ENCODE data around the gene ZNF335. TPM values are rescaled to one million over a fixed set of nuclear protein-coding genes. Genes with fewer than 3 reads are reported as not detected.
"Not testable (repeated sequence)": the region's sequence is repeated elsewhere in the genome, so short reads cannot be mapped to it uniquely, and the experiment has no call there.

ZNF335 gene
- total and polyA plus RNA-seq, 2 experiments from 2014 or later, result 13.5 to 28.1 TPM

DNA sequence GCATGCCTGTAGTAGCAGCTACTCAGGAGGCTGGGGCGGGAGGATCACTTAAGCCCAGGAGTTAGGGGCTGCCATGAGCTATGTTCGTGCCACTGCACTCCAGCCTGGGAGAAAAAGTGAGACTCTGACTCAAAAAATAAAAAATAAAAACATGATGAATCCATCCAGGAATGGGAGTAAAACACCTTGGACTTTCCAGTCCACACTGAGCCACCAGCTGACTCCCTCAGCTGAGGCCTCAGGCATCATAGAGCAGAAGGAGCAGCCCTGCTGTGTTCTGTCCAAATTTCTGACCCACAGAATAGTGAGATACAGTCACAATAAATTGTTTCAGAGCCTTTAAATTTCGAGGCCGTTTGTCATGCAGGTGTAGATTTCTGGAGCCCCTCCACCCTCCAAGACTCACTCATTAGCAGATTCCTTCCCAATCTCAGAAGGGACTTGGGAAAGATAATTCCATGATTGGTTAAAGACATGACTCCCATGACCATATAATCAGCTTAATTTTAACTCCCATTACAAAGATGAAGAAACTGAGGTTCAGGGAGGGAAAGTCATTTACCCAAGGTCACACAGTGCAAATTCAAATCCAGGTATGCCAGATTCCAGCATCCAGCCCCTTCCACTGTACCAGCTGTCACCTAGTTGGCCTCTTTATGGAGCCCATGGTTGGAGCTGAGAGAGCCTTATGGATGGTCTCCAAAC lies 27.7 kb upstream of the ZNF335 start:
- no peaks in the 10 kb centered on the region for H3K27me3 ChIP-seq
- no peak overlapping the region for H3K4me3 ChIP-seq
- peaks cover 8% of the 10 kb centered on the region for H3K4me1 ChIP-seq (ENCODE audit: low read depth)
- no peak overlapping the region for H3K27ac ChIP-seq
- no peak for DNase-seq (ENCODE audit: low read depth in 1 of 2, low spot score in 1 of 2)
- no peaks in the 10 kb centered on the region for H3K9me3 ChIP-seq (ENCODE audit: low read depth)
- TF ChIP-seq, protein P1, sequence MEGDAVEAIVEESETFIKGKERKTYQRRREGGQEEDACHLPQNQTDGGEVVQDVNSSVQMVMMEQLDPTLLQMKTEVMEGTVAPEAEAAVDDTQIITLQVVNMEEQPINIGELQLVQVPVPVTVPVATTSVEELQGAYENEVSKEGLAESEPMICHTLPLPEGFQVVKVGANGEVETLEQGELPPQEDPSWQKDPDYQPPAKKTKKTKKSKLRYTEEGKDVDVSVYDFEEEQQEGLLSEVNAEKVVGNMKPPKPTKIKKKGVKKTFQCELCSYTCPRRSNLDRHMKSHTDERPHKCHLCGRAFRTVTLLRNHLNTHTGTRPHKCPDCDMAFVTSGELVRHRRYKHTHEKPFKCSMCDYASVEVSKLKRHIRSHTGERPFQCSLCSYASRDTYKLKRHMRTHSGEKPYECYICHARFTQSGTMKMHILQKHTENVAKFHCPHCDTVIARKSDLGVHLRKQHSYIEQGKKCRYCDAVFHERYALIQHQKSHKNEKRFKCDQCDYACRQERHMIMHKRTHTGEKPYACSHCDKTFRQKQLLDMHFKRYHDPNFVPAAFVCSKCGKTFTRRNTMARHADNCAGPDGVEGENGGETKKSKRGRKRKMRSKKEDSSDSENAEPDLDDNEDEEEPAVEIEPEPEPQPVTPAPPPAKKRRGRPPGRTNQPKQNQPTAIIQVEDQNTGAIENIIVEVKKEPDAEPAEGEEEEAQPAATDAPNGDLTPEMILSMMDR (IDR thresholded peaks at IDR 0.05; ENCODE audit: low read depth, low read length), result no peak
- H3K36me3 ChIP-seq, result no peaks in the 10 kb centered on the region

DNA sequence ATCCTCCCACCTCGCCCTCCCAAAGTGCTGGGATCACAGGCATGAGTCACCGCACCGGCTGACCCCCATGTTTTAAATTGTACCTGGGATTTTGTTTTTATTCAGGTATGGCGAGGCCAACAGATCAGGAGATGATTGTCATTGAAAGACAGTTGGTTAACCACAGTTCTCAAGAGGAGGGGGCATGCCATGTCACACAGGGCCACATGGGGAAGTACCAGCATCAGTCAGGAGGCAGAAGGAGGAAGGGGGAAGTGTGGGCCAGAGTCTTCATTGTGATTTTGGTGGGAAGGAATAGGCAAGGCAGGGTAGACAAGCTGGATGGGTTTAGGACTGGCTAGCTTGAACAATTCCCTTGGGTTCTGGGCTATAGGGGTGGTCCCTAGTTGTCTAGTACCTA lies 26.8 kb upstream of the ZNF335 start:
- Histone ChIP-seq H3K4me3 (no peak overlapping the region), H3K9me3 (ENCODE audit: low read depth) (no peaks in the 10 kb centered on the region), H3K36me3 (no peaks in the 10 kb centered on the region), H3K27me3 (no peaks in the 10 kb centered on the region), H3K4me1 (ENCODE audit: low read depth) (peaks cover 8% of the 10 kb centered on the region), H3K27ac (no peak overlapping the region)
- DNase-seq (ENCODE audit: low read depth in 1 of 2, low spot score in 1 of 2), result no peak
- TF ChIP-seq, protein P1 (IDR thresholded peaks at IDR 0.05; ENCODE audit: low read depth, low read length), result no peak

DNA sequence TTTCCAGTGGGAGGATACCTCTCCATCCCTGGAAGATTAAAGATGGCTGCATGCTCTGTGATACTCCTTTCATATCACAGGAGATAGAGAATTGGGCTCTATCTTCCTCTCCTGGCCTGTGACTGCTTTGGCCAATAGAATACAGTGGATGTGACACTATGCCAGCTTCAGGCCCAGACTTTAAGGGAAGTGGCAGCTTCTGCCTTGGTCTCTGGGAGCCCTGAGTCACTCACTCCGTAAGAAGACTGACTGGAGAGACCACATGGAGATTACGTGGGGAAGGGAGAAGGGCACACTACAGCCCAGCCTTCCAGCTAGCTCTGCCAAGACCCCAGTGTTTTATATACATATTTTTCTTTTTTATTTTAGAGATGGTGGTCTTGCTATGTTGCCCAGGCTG lies 26.3 kb upstream of the ZNF335 start:
- Histone ChIP-seq H3K27me3 (no peaks in the 10 kb centered on the region), H3K9me3 (ENCODE audit: low read depth) (no peaks in the 10 kb centered on the region), H3K27ac (no peak overlapping the region), H3K4me3 (no peak overlapping the region), H3K4me1 (ENCODE audit: low read depth) (peaks cover 8% of the 10 kb centered on the region), H3K36me3 (no peaks in the 10 kb centered on the region)
- TF ChIP-seq, protein P1 (IDR thresholded peaks at IDR 0.05; ENCODE audit: low read depth, low read length), result no peak
- no peak for DNase-seq (ENCODE audit: low read depth in 1 of 2, low spot score in 1 of 2)

DNA sequence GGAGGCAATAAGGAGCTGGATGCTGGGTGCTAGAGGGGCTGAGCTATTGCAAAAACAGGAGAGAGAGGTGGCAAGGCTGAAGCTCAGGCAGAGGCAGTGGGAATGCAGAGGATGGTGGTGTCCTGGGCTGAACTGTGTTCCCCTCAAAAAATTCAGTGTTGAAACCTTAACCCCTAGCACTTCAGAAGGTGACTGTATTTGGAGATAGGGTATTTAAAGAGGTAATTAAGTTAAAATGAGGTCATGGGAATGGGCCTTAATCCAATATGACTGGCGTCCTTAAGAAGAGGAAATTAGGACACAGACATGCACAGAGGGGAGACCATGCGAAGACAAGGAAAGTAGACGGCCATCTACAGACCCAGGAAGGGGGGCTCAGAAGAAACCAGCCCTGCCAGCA lies 25.2 kb upstream of the ZNF335 start:
- no peaks in the 10 kb centered on the region for H3K36me3 ChIP-seq
- no peak overlapping the region for H3K4me3 ChIP-seq
- peaks cover 8% of the 10 kb centered on the region for H3K4me1 ChIP-seq (ENCODE audit: low read depth)
- TF ChIP-seq, protein P1 (IDR thresholded peaks at IDR 0.05; ENCODE audit: low read depth, low read length), result no peak
- no peaks in the 10 kb centered on the region for H3K27me3 ChIP-seq
- no peaks in the 10 kb centered on the region for H3K9me3 ChIP-seq (ENCODE audit: low read depth)
- H3K27ac ChIP-seq, result no peak overlapping the region
- DNase-seq (ENCODE audit: low read depth in 1 of 2, low spot score in 1 of 2), result no peak

DNA sequence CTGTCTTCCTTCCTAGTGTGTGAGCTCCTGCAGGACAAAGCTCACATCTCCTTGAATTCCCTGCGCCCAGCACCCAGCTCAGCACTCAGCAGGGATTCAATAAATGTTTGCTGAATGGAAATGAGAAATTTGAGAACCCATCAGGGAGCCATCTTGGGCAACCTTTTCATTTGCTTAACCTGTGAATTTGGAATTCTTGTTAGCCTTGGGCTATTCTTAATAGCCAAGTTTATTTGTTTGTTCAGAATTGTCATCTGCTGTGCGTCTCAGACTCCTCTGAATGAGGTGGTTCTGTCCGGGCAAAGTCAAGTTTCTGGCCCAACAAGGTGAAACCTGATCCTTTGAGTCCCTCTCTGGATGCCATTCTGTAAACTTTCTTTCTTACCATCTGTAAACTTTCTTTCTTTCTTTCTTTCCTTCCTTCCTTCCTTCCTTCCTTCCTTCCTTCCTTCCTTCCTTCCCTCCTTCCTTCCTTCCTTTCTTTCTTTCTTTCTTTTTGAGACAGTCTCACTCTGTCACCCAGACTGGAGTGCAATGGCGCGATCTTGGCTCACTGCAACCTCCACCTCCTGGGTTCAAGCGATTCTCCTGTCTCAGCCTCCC lies 23.6 kb upstream of the ZNF335 start:
- H3K36me3 ChIP-seq; H3K27me3 ChIP-seq; H3K9me3 ChIP-seq (ENCODE audit: low read depth); H3K4me3 ChIP-seq; DNase-seq (ENCODE audit: low read depth in 1 of 2, low spot score in 1 of 2); H3K4me1 ChIP-seq (ENCODE audit: low read depth); H3K27ac ChIP-seq: not testable (repeated sequence)

DNA sequence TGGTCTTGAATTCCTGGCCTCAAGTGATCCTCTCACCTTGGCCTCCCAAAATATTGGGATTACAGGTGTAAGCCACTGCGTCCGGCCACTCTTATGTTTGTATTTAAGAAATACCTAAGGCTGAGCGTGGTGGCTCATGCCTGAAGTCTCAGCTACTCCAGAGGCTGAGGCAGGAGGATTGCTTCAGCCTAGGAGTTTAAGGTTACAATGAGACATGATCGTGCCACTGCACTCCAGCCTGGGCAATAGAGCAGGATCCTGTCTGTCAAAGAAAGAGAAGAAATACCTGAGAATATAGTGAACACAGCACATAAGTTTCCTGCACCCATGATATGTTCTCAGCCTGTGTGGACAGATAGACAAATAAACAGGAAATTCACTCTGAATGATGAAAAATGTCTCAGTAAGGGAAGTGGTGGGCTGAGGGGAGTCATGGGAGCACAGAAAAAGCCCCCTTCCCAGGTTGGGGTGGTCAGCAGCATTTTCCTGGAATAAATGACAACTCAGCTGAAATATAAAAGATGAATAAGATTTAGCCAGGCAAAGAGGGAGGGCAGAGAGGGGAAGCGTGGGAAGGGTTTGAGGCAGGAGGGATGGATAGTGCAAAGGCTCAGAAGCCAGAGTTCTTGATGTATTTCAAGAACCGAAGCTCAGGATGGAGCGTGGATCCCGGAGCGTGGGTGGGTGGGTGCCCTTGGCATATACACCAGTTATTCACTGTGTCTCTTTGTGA lies 22.9 kb upstream of the ZNF335 start:
- H3K4me3 ChIP-seq, result no peak overlapping the region
- no peaks in the 10 kb centered on the region for H3K4me1 ChIP-seq (ENCODE audit: low read depth)
- TF ChIP-seq, protein P1 (IDR thresholded peaks at IDR 0.05; ENCODE audit: low read depth, low read length), result no peak
- no peaks in the 10 kb centered on the region for H3K36me3 ChIP-seq
- DNase-seq (ENCODE audit: low read depth in 1 of 2, low spot score in 1 of 2), result no peak
- H3K27ac ChIP-seq, result no peak overlapping the region
- H3K27me3 ChIP-seq, result no peaks in the 10 kb centered on the region
- no peaks in the 10 kb centered on the region for H3K9me3 ChIP-seq (ENCODE audit: low read depth)
